ENCODE measurements around the gene RIPOR2.

DNA sequence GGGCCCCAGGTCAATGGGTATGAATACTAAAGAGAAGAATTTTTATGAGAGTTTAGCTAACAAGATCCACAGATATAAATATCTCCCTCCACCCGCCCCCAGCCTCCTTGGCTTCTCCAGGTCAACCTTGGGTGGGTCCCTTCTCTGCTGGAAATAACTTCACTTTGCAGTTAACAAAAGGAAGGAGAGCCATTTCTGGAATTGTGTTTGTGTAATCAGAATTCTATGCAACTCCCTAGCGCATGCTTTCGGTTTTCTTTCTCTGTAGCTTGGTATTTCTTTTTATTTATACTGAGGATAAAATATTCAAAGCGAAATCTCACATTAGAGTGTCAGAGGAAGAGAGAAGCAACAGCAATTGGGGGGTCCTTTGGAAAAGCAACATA lies 27.1 kb downstream of the RIPOR2 start:
- TF ChIP-seq, protein P1, sequence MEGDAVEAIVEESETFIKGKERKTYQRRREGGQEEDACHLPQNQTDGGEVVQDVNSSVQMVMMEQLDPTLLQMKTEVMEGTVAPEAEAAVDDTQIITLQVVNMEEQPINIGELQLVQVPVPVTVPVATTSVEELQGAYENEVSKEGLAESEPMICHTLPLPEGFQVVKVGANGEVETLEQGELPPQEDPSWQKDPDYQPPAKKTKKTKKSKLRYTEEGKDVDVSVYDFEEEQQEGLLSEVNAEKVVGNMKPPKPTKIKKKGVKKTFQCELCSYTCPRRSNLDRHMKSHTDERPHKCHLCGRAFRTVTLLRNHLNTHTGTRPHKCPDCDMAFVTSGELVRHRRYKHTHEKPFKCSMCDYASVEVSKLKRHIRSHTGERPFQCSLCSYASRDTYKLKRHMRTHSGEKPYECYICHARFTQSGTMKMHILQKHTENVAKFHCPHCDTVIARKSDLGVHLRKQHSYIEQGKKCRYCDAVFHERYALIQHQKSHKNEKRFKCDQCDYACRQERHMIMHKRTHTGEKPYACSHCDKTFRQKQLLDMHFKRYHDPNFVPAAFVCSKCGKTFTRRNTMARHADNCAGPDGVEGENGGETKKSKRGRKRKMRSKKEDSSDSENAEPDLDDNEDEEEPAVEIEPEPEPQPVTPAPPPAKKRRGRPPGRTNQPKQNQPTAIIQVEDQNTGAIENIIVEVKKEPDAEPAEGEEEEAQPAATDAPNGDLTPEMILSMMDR (IDR thresholded peaks at IDR 0.05), result no peak
- TF ChIP-seq POLR2A (IDR thresholded peaks at IDR 0.05), result no peak
- no peak for TF ChIP-seq POLR2AphosphoS5 (IDR thresholded peaks at IDR 0.05; ENCODE audit: insufficient read depth in 1 of 2, low read depth in 1 of 2)
